ENCODE results near the gene SIGLEC8. TPM values are rescaled to one million over a fixed set of nuclear protein-coding genes. Genes with fewer than 3 reads are reported as not detected.

Gene SIGLEC8
- 0.09 TPM for polyA plus RNA-seq (2012; ENCODE audit: insufficient read length, low read depth)

- TF ChIP-seq TAF1 (IDR thresholded peaks at IDR 0.05; ENCODE audit: borderline replicate concordance, insufficient read depth, low read length), result no peak
- TF ChIP-seq FOXP2 (optimal IDR thresholded peaks at IDR 0.05; ENCODE audit: borderline replicate concordance, extremely low read depth, extremely low read length, insufficient read depth), result no peak
- no peak for TF ChIP-seq POLR2AphosphoS5 (IDR thresholded peaks at IDR 0.05; ENCODE audit: low read depth, low read length)
- TF ChIP-seq SIN3A (IDR thresholded peaks at IDR 0.05; ENCODE audit: borderline replicate concordance, insufficient read depth, low read length), result no peak
- TF ChIP-seq REST (IDR thresholded peaks at IDR 0.05; ENCODE audit: insufficient read depth in 1 of 2, low read depth in 2 of 2, low read length in 2 of 2), result no peak
Measured at GRCh38 chr19:51458051-51458645, at the start of gene SIGLEC8. Gene SIGLEC8, minus strand, starts transcription at chr19:51458454. Its CDS starts 67 bp downstream, at chr19:51458387.

- no peak for TF ChIP-seq SIN3A (IDR thresholded peaks at IDR 0.05; ENCODE audit: borderline replicate concordance, insufficient read depth, low read length)
- no peak for TF ChIP-seq TAF1 (IDR thresholded peaks at IDR 0.05; ENCODE audit: borderline replicate concordance, insufficient read depth, low read length)
- no peak for TF ChIP-seq FOXP2 (optimal IDR thresholded peaks at IDR 0.05; ENCODE audit: borderline replicate concordance, extremely low read depth, extremely low read length, insufficient read depth)
- TF ChIP-seq REST (IDR thresholded peaks at IDR 0.05; ENCODE audit: insufficient read depth in 1 of 2, low read depth in 2 of 2, low read length in 2 of 2), result no peak
- no peak for TF ChIP-seq POLR2AphosphoS5 (IDR thresholded peaks at IDR 0.05; ENCODE audit: low read depth, low read length)
Measured at GRCh38 chr19:51507640-51508058, 49.4 kb upstream of the SIGLEC8 start.

- TF ChIP-seq REST (IDR thresholded peaks at IDR 0.05; ENCODE audit: insufficient read depth in 1 of 2, low read depth in 2 of 2, low read length in 2 of 2), result no peak
- no peak for TF ChIP-seq FOXP2 (optimal IDR thresholded peaks at IDR 0.05; ENCODE audit: borderline replicate concordance, extremely low read depth, extremely low read length, insufficient read depth)
- no peak for TF ChIP-seq TAF1 (IDR thresholded peaks at IDR 0.05; ENCODE audit: borderline replicate concordance, insufficient read depth, low read length)
- no peak for TF ChIP-seq POLR2AphosphoS5 (IDR thresholded peaks at IDR 0.05; ENCODE audit: low read depth, low read length)
- TF ChIP-seq SIN3A (IDR thresholded peaks at IDR 0.05; ENCODE audit: borderline replicate concordance, insufficient read depth, low read length), result no peak
Measured at GRCh38 chr19:51507192-51507591, 48.9 kb upstream of the SIGLEC8 start.

- no peak for TF ChIP-seq REST (IDR thresholded peaks at IDR 0.05; ENCODE audit: insufficient read depth in 1 of 2, low read depth in 2 of 2, low read length in 2 of 2)
- no peak for TF ChIP-seq SIN3A (IDR thresholded peaks at IDR 0.05; ENCODE audit: borderline replicate concordance, insufficient read depth, low read length)
- no peak for TF ChIP-seq TAF1 (IDR thresholded peaks at IDR 0.05; ENCODE audit: borderline replicate concordance, insufficient read depth, low read length)
- no peak for TF ChIP-seq POLR2AphosphoS5 (IDR thresholded peaks at IDR 0.05; ENCODE audit: low read depth, low read length)
- TF ChIP-seq FOXP2 (optimal IDR thresholded peaks at IDR 0.05; ENCODE audit: borderline replicate concordance, extremely low read depth, extremely low read length, insufficient read depth), result no peak
Measured at GRCh38 chr19:51505904-51506303, 47.6 kb upstream of the SIGLEC8 start.
